ENCODE measurements around the gene NOS3. TPM values are rescaled to one million over a fixed set of nuclear protein-coding genes. Genes with fewer than 3 reads are reported as not detected.
A peak's percentile ranks its signal among the peaks of the same experiment; 100 is the strongest.

The NOS3 gene
- total and polyA plus RNA-seq, 9 of the 15 experiments (the other 6 are each of a cell fraction or from before 2014, with no cell fraction given): 1.1 to 121 (median 23.6) TPM

- TF ChIP-seq PRDM10 (IDR thresholded peaks at IDR 0.05; ENCODE audit: partially characterized antibody) (no peak), ZNF586 (CRISPR knock-in tag; conservative IDR thresholded peaks at IDR 0.05) (no peak), PREB (CRISPR knock-in tag; IDR thresholded peaks at IDR 0.05) (no peak), ASH1L (IDR thresholded peaks at IDR 0.05; ENCODE audit: borderline replicate concordance, low read depth, partially characterized antibody) (no peak), ZNF253 (CRISPR knock-in tag; conservative IDR thresholded peaks at IDR 0.05) (no peak), NR3C1 (CRISPR knock-in tag; IDR thresholded peaks at IDR 0.05) (no peak), PHTF2 (CRISPR knock-in tag; IDR thresholded peaks at IDR 0.05) (no peak), CBFA2T2 (conservative IDR thresholded peaks at IDR 0.05) (no peak), ZBTB12 (CRISPR knock-in tag; IDR thresholded peaks at IDR 0.05) (peak; percentile 13; the same call in 1 of the 2 replicates), ZNF449 (CRISPR knock-in tag; IDR thresholded peaks at IDR 0.05) (no peak), ESRRB (CRISPR knock-in tag; IDR thresholded peaks at IDR 0.05; ENCODE audit: borderline replicate concordance) (no peak), KDM4B (IDR thresholded peaks at IDR 0.05; ENCODE audit: borderline replicate concordance in 2 of 2, low read depth in 1 of 2) (no peak), ZNF589 (CRISPR knock-in tag; IDR thresholded peaks at IDR 0.05; ENCODE audit: low read depth) (no peak), ZNF707 (CRISPR knock-in tag; conservative IDR thresholded peaks at IDR 0.05) (no peak), JUNB (CRISPR knock-in tag; conservative IDR thresholded peaks at IDR 0.05) (no peak), DNMT1 (IDR thresholded peaks at IDR 0.05) (no peak), ARNT (IDR thresholded peaks at IDR 0.05) (no peak), ETV5 (CRISPR knock-in tag; IDR thresholded peaks at IDR 0.05; ENCODE audit: low read depth) (peak; percentile 51; the same call in 1 of the 2 replicates), HDAC3 (IDR thresholded peaks at IDR 0.05; ENCODE audit: borderline replicate concordance, partially characterized antibody) (no peak), ATF4 (CRISPR knock-in tag; IDR thresholded peaks at IDR 0.05) (0 out of 2 replicates have a peak, but pooled peaks have one; percentile 14), FUS (optimal IDR thresholded peaks at IDR 0.05; ENCODE audit: low read depth, low read length) (no peak), DPF2 (IDR thresholded peaks at IDR 0.05) (no peak)
Observed at GRCh38 chr7:150983893-150984368, 6.9 kb upstream of the NOS3 start (continued).

All from K562 (cell line).